HCT116 (cell line): ENCODE data around the gene COPS9. TPM values are rescaled to one million over a fixed set of nuclear protein-coding genes. Genes with fewer than 3 reads are reported as not detected.

ENCODE experiments used
- ATAC-seq: fragments of 200-7000 bp; cut with Tn5 transposase; 2 replicates; pipeline ENCODE4 v1.9.1; 2020; ENCODE audit warnings: mild to moderate bottlenecking, moderate library complexity
- BruUV-seq: library from RNA; stranded (reverse); fragments of 400-500 nt; replicated peaks from 2 replicates; lab custom pipeline; 2021; lab: Mats Ljungman, UMichigan
- CTCF ChIA-PET: fragments of 300-600 bp; sonication (Branson Sonifier 250); formaldehyde crosslinking; loops from one replicate; lab custom pipeline; 2021; ENCODE audit warnings: antibody characterized with exemption; lab: Charles Lee
- POLR2A ChIA-PET: fragments of 300-600, 350-600 bp; sonication (Branson Sonifier 250); formaldehyde crosslinking; loops from one replicate; lab custom pipeline; 2021; ENCODE audit warnings: antibody characterized with exemption; lab: Charles Lee
- RAD21 ChIA-PET, 2 experiments: fragments of 300-600 bp; sonication (Branson Sonifier 250); formaldehyde crosslinking; loops; one replicate each; lab custom pipeline; 2023; ENCODE audit warnings: low total read pairs in 2 of 2; ENCODE audit not compliant: uncharacterized antibody in 2 of 2, unreplicated experiment in 2 of 2, low non-redundant PET in 1 of 2; lab: Charles Lee
- DNase-seq: peaks from one replicate; pipeline ENCODE4 v3.0.0-alpha.2; 2010; ENCODE audit warnings: low read depth, low spot score
- H2AFZ ChIP-seq: fragments of 200-600 bp; shearing (Covaris generic), sonication (generic); 2 replicates; pipeline ENCODE4 v1.6.1; 2017; ENCODE audit warnings: low read depth, mixed run types, mixed read lengths, antibody characterized with exemption, low read length; ENCODE audit not compliant: poor library complexity, severe bottlenecking
- H3K27ac ChIP-seq: 2 replicates; pipeline ENCODE4 v1.5.1; 2012; ENCODE audit warnings: low read depth, low read length
- H3K27me3 ChIP-seq: fragments of 200-600 bp; sonication (generic); 2 replicates; pipeline ENCODE4 v1.6.1; 2016; ENCODE audit warnings: mixed run types, low read length, mixed read lengths; ENCODE audit not compliant: insufficient read depth
- H3K36me3 ChIP-seq, 2 experiments: fragments of 200-500 bp in 1 of 2; fragments of 200-600 bp in 1 of 2; sonication (Bioruptor generic) in 1 of 2; sonication (generic) in 1 of 2; 2 replicates each; pipeline versions ENCODE4 v1.5.1 to v1.6.1; 2014 to 2016; ENCODE audit warnings: low read length in 2 of 2, inconsistent platforms in 1 of 2, mixed read lengths in 1 of 2, mixed run types in 1 of 2; ENCODE audit not compliant: insufficient read depth in 2 of 2, control insufficient read depth in 1 of 2
- H3K4me1 ChIP-seq, 2 experiments: fragments of 200-600 bp in 1 of 2; sonication (generic) in 1 of 2; 2 replicates each; pipeline versions ENCODE4 v1.5.1 to v1.6.1; 2012 to 2017; ENCODE audit warnings: low read length in 2 of 2, inconsistent platforms in 1 of 2, mild to moderate bottlenecking in 1 of 2, mixed read lengths in 1 of 2, mixed run types in 1 of 2, moderate library complexity in 1 of 2; ENCODE audit not compliant: insufficient read depth in 2 of 2, control insufficient read depth in 1 of 2
- H3K4me2 ChIP-seq: fragments of 200-600 bp; sonication (generic); 2 replicates; pipeline ENCODE4 v1.6.1; 2017; ENCODE audit warnings: mixed run types, low read length, mixed read lengths
- H3K4me3 ChIP-seq, 2 experiments: fragments of 200-600 bp in 1 of 2; sonication (generic) in 1 of 2; replicated peaks in 1 of 2; 2 replicates each; pipeline ENCODE4 v1.5.1; 2011 to 2016; ENCODE audit warnings: low read length in 2 of 2, control low read depth in 1 of 2, low read depth in 1 of 2, mild to moderate bottlenecking in 1 of 2, mixed read lengths in 1 of 2, mixed run types in 1 of 2
- H3K79me2 ChIP-seq: fragments of 200-600 bp; sonication (generic); 2 replicates; pipeline ENCODE4 v1.6.1; 2017; ENCODE audit warnings: mild to moderate bottlenecking, mixed run types, low read length, moderate library complexity, mixed read lengths; ENCODE audit not compliant: insufficient read depth
- H3K9ac ChIP-seq: fragments of 200-600 bp; sonication (generic); 2 replicates; pipeline ENCODE4 v1.6.1; 2016; ENCODE audit warnings: low read length, mixed read lengths
- H3K9me2 ChIP-seq: fragments of 200-600 bp; sonication (generic), shearing (Covaris generic); 2 replicates; pipeline ENCODE4 v1.6.1; 2017; ENCODE audit warnings: mixed run types, mild to moderate bottlenecking, moderate library complexity; ENCODE audit not compliant: insufficient read depth
- H3K9me3 ChIP-seq, 2 experiments: fragments of 200-500 bp in 1 of 2; fragments of 200-600 bp in 1 of 2; sonication (Bioruptor generic) in 1 of 2; sonication (generic) in 1 of 2; 2 replicates each; pipeline ENCODE4 v1.6.1; 2014 to 2017; ENCODE audit warnings: low read length in 2 of 2, mixed read lengths in 2 of 2, inconsistent platforms in 1 of 2, low read depth in 1 of 2, mild to moderate bottlenecking in 1 of 2, mixed run types in 1 of 2, moderate library complexity in 1 of 2; ENCODE audit not compliant: control insufficient read depth in 1 of 2, insufficient read depth in 1 of 2
- H4K20me1 ChIP-seq: fragments of 200-600 bp; sonication (generic), shearing (Covaris generic); 2 replicates; pipeline ENCODE4 v1.6.1; 2017; ENCODE audit warnings: mixed run types, mild to moderate bottlenecking, moderate library complexity; ENCODE audit not compliant: insufficient read depth
- ATF3 ChIP-seq: IDR thresholded peaks from 2 replicates; pipeline ENCODE4 v1.6.1; 2012
- CBX3 ChIP-seq: IDR thresholded peaks from 2 replicates; pipeline ENCODE4 v1.6.1; 2012; ENCODE audit warnings: low read depth
- CTCF ChIP-seq, 3 experiments: fragments of 200-600 bp in 1 of 3; sonication (generic) in 1 of 3; IDR thresholded peaks in 2 of 3; conservative IDR thresholded peaks in 1 of 3; 2 replicates each; pipeline ENCODE4 v1.5.1; 2012 to 2017; ENCODE audit warnings: low read depth in 2 of 3, low read length in 2 of 3, antibody characterized with exemption in 1 of 3, borderline replicate concordance in 1 of 3, control low read depth in 1 of 3, mild to moderate bottlenecking in 1 of 3, mixed read lengths in 1 of 3, mixed run types in 1 of 3, moderate library complexity in 1 of 3; ENCODE audit not compliant: insufficient read depth in 1 of 3
- ELF1 ChIP-seq: IDR thresholded peaks from 2 replicates; pipeline ENCODE4 v1.6.1; 2012; ENCODE audit warnings: low read depth, borderline replicate concordance
- EZH2 ChIP-seq: fragments of 200-600 bp; sonication (generic); IDR thresholded peaks from 2 replicates; pipeline ENCODE4 v1.6.1; 2017; ENCODE audit warnings: antibody characterized with exemption, mixed run types
- FOSL1 ChIP-seq: IDR thresholded peaks from 2 replicates; pipeline ENCODE4 v1.6.1; 2012; ENCODE audit warnings: low read depth
- JUND ChIP-seq: IDR thresholded peaks from 2 replicates; pipeline ENCODE4 v1.6.1; 2012
- POLR2AphosphoS5 ChIP-seq: IDR thresholded peaks from 2 replicates; pipeline ENCODE4 v1.6.1; 2011; ENCODE audit warnings: mild to moderate bottlenecking, low read depth, low read length, moderate library complexity
- RAD21 ChIP-seq: IDR thresholded peaks from 2 replicates; pipeline ENCODE4 v1.6.1; 2012; ENCODE audit warnings: low read depth, mild to moderate bottlenecking
- SIN3A ChIP-seq: IDR thresholded peaks from 2 replicates; pipeline ENCODE4 v1.6.1; 2012; ENCODE audit warnings: low read depth
- SP1 ChIP-seq: IDR thresholded peaks from 2 replicates; pipeline ENCODE4 v1.6.1; 2012; ENCODE audit warnings: low read depth
- TCF7L2 ChIP-seq: IDR thresholded peaks from 2 replicates; pipeline ENCODE4 v1.7.0; 2011; ENCODE audit warnings: borderline replicate concordance, inconsistent platforms; ENCODE audit not compliant: insufficient read depth, insufficient read length; ENCODE audit errors: extremely low read depth
- YY1 ChIP-seq: IDR thresholded peaks from 2 replicates; pipeline ENCODE4 v1.6.1; 2011; ENCODE audit warnings: low read length, low read depth, moderate library complexity, mild to moderate bottlenecking; ENCODE audit not compliant: insufficient replicate concordance; ENCODE audit errors: extremely low read depth
- ZBTB33 ChIP-seq: IDR thresholded peaks from 2 replicates; pipeline ENCODE4 v1.6.1; 2011; ENCODE audit warnings: mild to moderate bottlenecking, low read length, moderate library complexity; ENCODE audit not compliant: insufficient replicate concordance; ENCODE audit errors: extremely low read depth
- ZNF274 ChIP-seq: fragments of 200-500 bp; sonication (Bioruptor generic); IDR thresholded peaks from 2 replicates; pipeline ENCODE4 v1.6.1; 2014; ENCODE audit warnings: mild to moderate bottlenecking, low read depth, low read length, inconsistent platforms
- intact Hi-C: fragments of 100-400 bp; cut with micrococcal nuclease; formaldehyde crosslinking; loops from 2 replicates; pipeline ENCODE4 v1.10.0; 2022
- total RNA-seq: library from RNA; stranded (reverse); gene quantifications from one replicate; pipeline ENCODE4 v1.2.1, GENCODE V29; 2021; ENCODE audit not compliant: unreplicated experiment

Gene COPS9
- total RNA-seq, 1 experiment from 2014 or later, result 111 TPM

- Histone ChIP-seq H3K79me2 (no peaks in the 10 kb centered on the region), H3K9me2 (no peaks in the 10 kb centered on the region), H3K36me3 (no peaks in the 10 kb centered on the region), H2AFZ (no peak overlapping the region), H3K4me2 (no peak overlapping the region), H3K9me3 (no peaks in the 10 kb centered on the region), H4K20me1 (no peaks in the 10 kb centered on the region), H3K27ac (no peak overlapping the region), H3K4me3 (no peak overlapping the region), H3K9ac (no peak overlapping the region), H3K4me1 (no peaks in the 10 kb centered on the region), H3K27me3 (peaks cover 5% of the 10 kb centered on the region; the same call in 1 of the 2 replicates)
- intact Hi-C loops, result no loop called here
- ChIA-PET POLR2A (no interaction called here), CTCF (no interaction called here), RAD21 (no interaction called here)
- ATAC-seq, result no peak
- no TSS peak for BruUV-seq
- DNase-seq, result no peak
- TF ChIP-seq SIN3A (no peak), TCF7L2 (no peak), JUND (no peak), CTCF (IDR thresholded peaks at IDR 0.05 in 2 of 3, conservative IDR thresholded peaks at IDR 0.05 in 1 of 3; ENCODE audit: borderline replicate concordance in 1 of 3, insufficient read depth in 1 of 3, low read depth in 2 of 3, low read length in 2 of 3) (no peak), SP1 (no peak), EZH2 (no peak), ELF1 (no peak), FOSL1 (no peak), ZBTB33 (no peak), POLR2AphosphoS5 (no peak), ZNF274 (no peak), RAD21 (no peak), YY1 (no peak), ATF3 (no peak), CBX3 (no peak)
Observed at GRCh38 chr2:240179941-240180666, 44.0 kb upstream of the COPS9 start.
